Loucy (cell line): Measurements from ENCODE around the gene PTPRK.

ENCODE experiments used
- H2AFZ ChIP-seq: fragments of 200-600 bp; sonication (generic); 2 replicates; pipeline ENCODE4 v1.6.0; 2016; ENCODE audit warnings: antibody characterized with exemption, mild to moderate bottlenecking, low read length, moderate library complexity
- H3F3A ChIP-seq: fragments of 200-600 bp; 2 replicates; pipeline ENCODE4 v1.6.0; 2016; ENCODE audit warnings: antibody characterized with exemption, low read depth, mild to moderate bottlenecking
- H3K27me3 ChIP-seq: fragments of 200-600 bp; sonication (generic); 2 replicates; pipeline ENCODE4 v1.6.1; 2014; ENCODE audit warnings: low read length, mild to moderate bottlenecking; ENCODE audit not compliant: insufficient read depth, poor library complexity, severe bottlenecking
- H3K36me3 ChIP-seq: fragments of 200-600 bp; sonication (generic); 2 replicates; pipeline ENCODE4 v1.6.1; 2016; ENCODE audit warnings: low read length; ENCODE audit not compliant: insufficient read depth
- H3K4me1 ChIP-seq: fragments of 200-600 bp; sonication (generic); 2 replicates; pipeline ENCODE4 v1.5.1; 2014; ENCODE audit warnings: low read length, mild to moderate bottlenecking; ENCODE audit not compliant: insufficient read depth, poor library complexity, severe bottlenecking
- H3K4me2 ChIP-seq: fragments of 200-600 bp; sonication (generic); 2 replicates; pipeline ENCODE4 v1.6.0; 2014; ENCODE audit warnings: antibody characterized with exemption, low read length, low read depth, mild to moderate bottlenecking; ENCODE audit not compliant: poor library complexity, severe bottlenecking
- H3K4me3 ChIP-seq: fragments of 200-600 bp; sonication (generic); 2 replicates; pipeline ENCODE4 v1.5.1; 2014; ENCODE audit warnings: low read length, mild to moderate bottlenecking, mixed read lengths; ENCODE audit not compliant: poor library complexity, severe bottlenecking
- H3K79me2 ChIP-seq: fragments of 200-600 bp; sonication (generic); 2 replicates; pipeline ENCODE4 v1.6.1; 2014; ENCODE audit warnings: low read length; ENCODE audit not compliant: insufficient read depth
- H3K9ac ChIP-seq: fragments of 200-600 bp; sonication (generic); 2 replicates; pipeline ENCODE4 v1.6.0; 2014; ENCODE audit warnings: mild to moderate bottlenecking, low read depth, low read length, moderate library complexity; ENCODE audit not compliant: poor library complexity, severe bottlenecking
- H3K9me2 ChIP-seq: fragments of 200-600 bp; sonication (generic); replicated peaks from 2 replicates; pipeline ENCODE4 v1.6.1; 2016; ENCODE audit warnings: low read depth, low read length, mixed read lengths
- H3K9me3 ChIP-seq: fragments of 200-600 bp; sonication (generic); 2 replicates; pipeline ENCODE4 v1.6.1; 2014; ENCODE audit warnings: mild to moderate bottlenecking, antibody characterized with exemption, low read length, low read depth; ENCODE audit not compliant: insufficient read depth
- H4K20me1 ChIP-seq: fragments of 200-600 bp; sonication (generic); 2 replicates; pipeline ENCODE4 v1.6.0; 2014; ENCODE audit warnings: antibody characterized with exemption, low read length, mild to moderate bottlenecking; ENCODE audit not compliant: insufficient read depth, poor library complexity, severe bottlenecking
- EZH2phosphoT487 ChIP-seq: fragments of 200-600 bp; IDR thresholded peaks from 2 replicates; pipeline ENCODE4 v1.6.1; 2018; ENCODE audit warnings: antibody characterized with exemption, mild to moderate bottlenecking, moderate library complexity, borderline replicate concordance
- TF ChIP-seq, protein P1 (sequence below): fragments of 200-600 bp; sonication (generic); conservative IDR thresholded peaks from 2 replicates; pipeline ENCODE4 v1.5.1; 2014; ENCODE audit warnings: mild to moderate bottlenecking, antibody characterized with exemption, low read length

Gene PTPRK

DNA sequence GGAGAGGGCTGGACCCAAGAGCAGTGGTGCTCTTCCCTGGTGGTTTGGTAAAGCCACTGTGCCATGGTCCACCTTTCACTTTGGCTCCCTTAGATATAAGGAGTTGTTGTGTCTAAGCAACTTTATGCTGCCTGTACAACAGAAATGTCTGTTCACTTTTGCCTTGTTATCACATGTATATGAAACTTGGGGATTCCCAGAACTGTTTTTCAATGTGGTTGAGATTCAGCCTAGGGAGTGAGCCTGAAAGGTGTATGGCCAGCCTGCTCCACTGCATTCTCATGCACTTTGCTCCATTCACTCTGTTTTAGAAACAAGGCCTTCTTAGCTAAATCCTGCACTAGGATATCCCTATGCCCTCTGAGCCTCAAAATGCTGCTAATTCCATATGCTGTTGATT, 385.1 kb downstream of the PTPRK start:
- Histone ChIP-seq H3K4me1 (no peaks in the 10 kb centered on the region), H3K9me2 (no peaks in the 10 kb centered on the region), H3F3A (no peaks in the 10 kb centered on the region), H4K20me1 (no peaks in the 10 kb centered on the region), H3K9me3 (no peaks in the 10 kb centered on the region), H2AFZ (no peak overlapping the region), H3K27me3 (no peaks in the 10 kb centered on the region), H3K79me2 (no peaks in the 10 kb centered on the region), H3K36me3 (no peaks in the 10 kb centered on the region), H3K4me2 (no peak overlapping the region), H3K9ac (no peak overlapping the region), H3K4me3 (no peak overlapping the region)
- TF ChIP-seq, protein P1, sequence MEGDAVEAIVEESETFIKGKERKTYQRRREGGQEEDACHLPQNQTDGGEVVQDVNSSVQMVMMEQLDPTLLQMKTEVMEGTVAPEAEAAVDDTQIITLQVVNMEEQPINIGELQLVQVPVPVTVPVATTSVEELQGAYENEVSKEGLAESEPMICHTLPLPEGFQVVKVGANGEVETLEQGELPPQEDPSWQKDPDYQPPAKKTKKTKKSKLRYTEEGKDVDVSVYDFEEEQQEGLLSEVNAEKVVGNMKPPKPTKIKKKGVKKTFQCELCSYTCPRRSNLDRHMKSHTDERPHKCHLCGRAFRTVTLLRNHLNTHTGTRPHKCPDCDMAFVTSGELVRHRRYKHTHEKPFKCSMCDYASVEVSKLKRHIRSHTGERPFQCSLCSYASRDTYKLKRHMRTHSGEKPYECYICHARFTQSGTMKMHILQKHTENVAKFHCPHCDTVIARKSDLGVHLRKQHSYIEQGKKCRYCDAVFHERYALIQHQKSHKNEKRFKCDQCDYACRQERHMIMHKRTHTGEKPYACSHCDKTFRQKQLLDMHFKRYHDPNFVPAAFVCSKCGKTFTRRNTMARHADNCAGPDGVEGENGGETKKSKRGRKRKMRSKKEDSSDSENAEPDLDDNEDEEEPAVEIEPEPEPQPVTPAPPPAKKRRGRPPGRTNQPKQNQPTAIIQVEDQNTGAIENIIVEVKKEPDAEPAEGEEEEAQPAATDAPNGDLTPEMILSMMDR = no peak
- TF ChIP-seq EZH2phosphoT487 = no peak

DNA sequence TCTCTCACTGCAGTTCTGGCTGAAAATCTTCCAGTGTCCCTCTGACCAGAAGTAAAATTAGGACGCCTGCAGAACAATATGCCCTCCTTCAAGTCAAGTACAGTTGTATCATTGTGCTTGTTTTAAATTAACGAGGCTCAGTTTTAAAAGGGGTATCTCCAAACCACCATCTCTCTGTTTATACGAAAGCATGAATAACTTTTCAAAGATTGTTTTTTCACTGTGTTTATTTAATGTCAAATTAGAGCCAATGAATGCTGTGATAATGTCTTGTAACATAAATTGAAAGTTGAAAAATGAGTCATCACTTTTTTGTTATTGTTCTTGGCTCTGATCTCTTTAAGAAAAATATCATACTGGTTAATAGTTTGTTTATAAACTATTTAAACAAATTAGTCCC, 388.8 kb downstream of the PTPRK start:
- Histone ChIP-seq H3K4me1 (no peaks in the 10 kb centered on the region), H2AFZ (no peak overlapping the region), H3F3A (no peaks in the 10 kb centered on the region), H4K20me1 (no peaks in the 10 kb centered on the region), H3K4me3 (no peak overlapping the region), H3K4me2 (no peak overlapping the region), H3K9ac (no peak overlapping the region), H3K36me3 (no peaks in the 10 kb centered on the region), H3K27me3 (no peaks in the 10 kb centered on the region), H3K79me2 (no peaks in the 10 kb centered on the region), H3K9me2 (no peaks in the 10 kb centered on the region), H3K9me3 (no peaks in the 10 kb centered on the region)
- TF ChIP-seq EZH2phosphoT487 = no peak
- TF ChIP-seq, protein P1 = no peak

DNA sequence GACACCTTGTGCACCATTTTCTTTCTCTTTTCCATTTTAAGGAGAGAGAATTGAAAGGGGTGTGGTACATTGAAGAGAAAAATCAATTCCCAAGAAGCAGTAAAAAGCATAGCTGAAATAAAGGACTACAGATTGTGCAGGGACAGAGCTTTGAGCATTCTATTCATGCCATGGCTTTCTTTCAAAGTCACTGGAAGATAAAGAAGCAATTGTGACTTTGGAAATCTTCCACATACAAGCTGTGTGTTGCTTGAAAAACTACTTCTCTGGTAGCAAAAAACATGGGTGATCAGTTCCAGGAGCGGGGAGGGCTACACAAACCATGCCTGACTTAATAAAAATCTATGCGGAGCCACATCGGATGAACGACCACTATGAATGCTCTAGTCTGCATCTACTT, 389.4 kb downstream of the PTPRK start:
- TF ChIP-seq, protein P1 = no peak
- TF ChIP-seq EZH2phosphoT487 = no peak
- Histone ChIP-seq H3K27me3 (no peaks in the 10 kb centered on the region), H3K4me2 (no peak overlapping the region), H3K9me2 (no peaks in the 10 kb centered on the region), H4K20me1 (no peaks in the 10 kb centered on the region), H2AFZ (peak overlapping the region; percentile 37; the same call in 1 of the 2 replicates), H3K36me3 (no peaks in the 10 kb centered on the region), H3K4me1 (no peaks in the 10 kb centered on the region), H3K9ac (no peak overlapping the region), H3K79me2 (no peaks in the 10 kb centered on the region), H3K9me3 (no peaks in the 10 kb centered on the region), H3K4me3 (no peak overlapping the region), H3F3A (no peaks in the 10 kb centered on the region)
